PFSK-1 (cell line): ENCODE results near the gene WDR48.

Source experiments
- FOXP2 ChIP-seq: optimal IDR thresholded peaks from 2 replicates; pipeline ENCODE3; 2011; ENCODE audit warnings: borderline replicate concordance, control low read depth, inconsistent platforms; ENCODE audit not compliant: insufficient read depth; ENCODE audit errors: extremely low read length, extremely low read depth
- POLR2AphosphoS5 ChIP-seq: IDR thresholded peaks from 2 replicates; pipeline ENCODE4 v1.6.1; 2012; ENCODE audit warnings: low read depth, mild to moderate bottlenecking, control low read depth, low read length, moderate library complexity
- REST ChIP-seq, 2 experiments: IDR thresholded peaks; 2 replicates each; pipeline versions ENCODE4 v1.6.1 to v1.8.0; 2011 to 2012; ENCODE audit warnings: low read depth in 2 of 2, low read length in 2 of 2, control low read depth in 1 of 2, inconsistent platforms in 1 of 2, mild to moderate bottlenecking in 1 of 2, moderate library complexity in 1 of 2; ENCODE audit not compliant: insufficient read depth in 1 of 2
- SIN3A ChIP-seq: IDR thresholded peaks from 2 replicates; pipeline ENCODE4 v1.6.1; 2012; ENCODE audit warnings: mild to moderate bottlenecking, low read length, moderate library complexity, borderline replicate concordance; ENCODE audit not compliant: insufficient read depth
- TAF1 ChIP-seq: IDR thresholded peaks from 2 replicates; pipeline ENCODE4 v1.6.1; 2012; ENCODE audit warnings: low read length, control low read depth, borderline replicate concordance; ENCODE audit not compliant: insufficient read depth

GRCh38 chr3:39143051-39143885 is 91.5 kb downstream of the WDR48 start:
- TF ChIP-seq POLR2AphosphoS5: no peak
- TF ChIP-seq REST (IDR thresholded peaks at IDR 0.05; ENCODE audit: insufficient read depth in 1 of 2, low read depth in 2 of 2, low read length in 2 of 2): no peak
- no peak for TF ChIP-seq FOXP2
- no peak for TF ChIP-seq TAF1
- TF ChIP-seq SIN3A: no peak
